ENCODE measurements around the gene RAPGEF6. TPM values are rescaled to one million over a fixed set of nuclear protein-coding genes. Genes with fewer than 3 reads are reported as not detected.

Gene RAPGEF6
- total and polyA plus RNA-seq, 2 experiments from 2014 or later, result 6.9 to 8.6 TPM

- H3K27ac ChIP-seq, result no peak overlapping the region
- no peaks in the 10 kb centered on the region for H3K27me3 ChIP-seq (replicated peaks; ENCODE audit: insufficient read depth)
- H3K9ac ChIP-seq, result no peak overlapping the region
- no peak for TF ChIP-seq EZH2 (IDR thresholded peaks at IDR 0.05; ENCODE audit: insufficient read depth, poor library complexity, severe bottlenecking)
- TF ChIP-seq EZH2phosphoT487 (IDR thresholded peaks at IDR 0.05; ENCODE audit: insufficient read depth, low read depth), result no peak
- H3K4me2 ChIP-seq (ENCODE audit: unreplicated experiment), result no peak overlapping the region
- no peaks in the 10 kb centered on the region for H3K9me3 ChIP-seq (ENCODE audit: low read depth)
- DNase-seq, result no peak
- H3K36me3 ChIP-seq (ENCODE audit: low read depth), result peaks cover 15% of the 10 kb centered on the region; the same call in 1 of the 2 replicates
- WGBS, 2 experiments (ENCODE audit: low coverage in 1 of 2, low lambda C conversion rate in 2 of 2, missing lambda C conversion rate in 2 of 2), result 98% methylated on average over 3 of the region's 3 CpGs
- H2AFZ ChIP-seq, result no peak overlapping the region
- H4K20me1 ChIP-seq (ENCODE audit: insufficient read depth), result no peaks in the 10 kb centered on the region
- H3F3A ChIP-seq (ENCODE audit: insufficient read depth), result peaks cover 13% of the 10 kb centered on the region
- H3K4me3 ChIP-seq, result no peak overlapping the region
- in situ Hi-C loops (cut with MboI), result no loop called here
- no peaks in the 10 kb centered on the region for H3K9me2 ChIP-seq (ENCODE audit: insufficient read depth)
- H3K4me1 ChIP-seq (ENCODE audit: insufficient read depth), result peaks cover 13% of the 10 kb centered on the region
- H3K79me2 ChIP-seq (ENCODE audit: insufficient read depth), result no peaks in the 10 kb centered on the region
These were observed 172.6 kb downstream of the RAPGEF6 start for GRCh38 chr5:131462454-131462853.

- H3K9me3 ChIP-seq (ENCODE audit: low read depth), result no peaks in the 10 kb centered on the region
- H3K4me3 ChIP-seq, result no peak overlapping the region
- no peak overlapping the region for H3K4me2 ChIP-seq (ENCODE audit: unreplicated experiment)
- H3K27me3 ChIP-seq (replicated peaks; ENCODE audit: insufficient read depth), result no peaks in the 10 kb centered on the region
- no peaks in the 10 kb centered on the region for H4K20me1 ChIP-seq (ENCODE audit: insufficient read depth)
- 93 to 94% methylated on average over 5 of the region's 5 CpGs for WGBS, 2 experiments (ENCODE audit: low coverage in 1 of 2, low lambda C conversion rate in 2 of 2, missing lambda C conversion rate in 2 of 2)
- in situ Hi-C loops (cut with MboI), result no loop called here
- no peak overlapping the region for H3K9ac ChIP-seq
- H3K36me3 ChIP-seq (ENCODE audit: low read depth), result peaks cover 15% of the 10 kb centered on the region; the same call in 1 of the 2 replicates
- peaks cover 12% of the 10 kb centered on the region for H3K4me1 ChIP-seq (ENCODE audit: insufficient read depth)
- H2AFZ ChIP-seq, result no peak overlapping the region
- DNase-seq, result no peak
- H3K27ac ChIP-seq, result no peak overlapping the region
- TF ChIP-seq EZH2phosphoT487 (IDR thresholded peaks at IDR 0.05; ENCODE audit: insufficient read depth, low read depth) (no peak), EZH2 (IDR thresholded peaks at IDR 0.05; ENCODE audit: insufficient read depth, poor library complexity, severe bottlenecking) (no peak)
- no peaks in the 10 kb centered on the region for H3K9me2 ChIP-seq (ENCODE audit: insufficient read depth)
- H3F3A ChIP-seq (ENCODE audit: insufficient read depth), result peaks cover 6% of the 10 kb centered on the region
- no peaks in the 10 kb centered on the region for H3K79me2 ChIP-seq (ENCODE audit: insufficient read depth)
These were observed 173.3 kb downstream of the RAPGEF6 start for GRCh38 chr5:131461742-131462141.

- Histone ChIP-seq H3F3A (ENCODE audit: insufficient read depth) (no peaks in the 10 kb centered on the region), H3K79me2 (ENCODE audit: insufficient read depth) (no peaks in the 10 kb centered on the region), H3K36me3 (ENCODE audit: low read depth) (peaks cover 16% of the 10 kb centered on the region), H3K27me3 (replicated peaks; ENCODE audit: insufficient read depth) (no peaks in the 10 kb centered on the region), H3K9me3 (ENCODE audit: low read depth) (no peaks in the 10 kb centered on the region), H3K9ac (no peak overlapping the region), H3K4me2 (ENCODE audit: unreplicated experiment) (no peak overlapping the region), H2AFZ (no peak overlapping the region), H3K27ac (no peak overlapping the region), H3K9me2 (ENCODE audit: insufficient read depth) (no peaks in the 10 kb centered on the region), H3K4me1 (ENCODE audit: insufficient read depth) (0 out of 2 replicates have a peak, but pooled peaks cover 6% of the 10 kb centered on the region), H4K20me1 (ENCODE audit: insufficient read depth) (no peaks in the 10 kb centered on the region), H3K4me3 (no peak overlapping the region)
- WGBS, 2 experiments (ENCODE audit: low coverage in 1 of 2, low lambda C conversion rate in 2 of 2, missing lambda C conversion rate in 2 of 2), result 98 to 99% methylated on average over 3 of the region's 3 CpGs
- DNase-seq, result no peak
- in situ Hi-C loops (cut with MboI), result no loop called here
- TF ChIP-seq EZH2 (IDR thresholded peaks at IDR 0.05; ENCODE audit: insufficient read depth, poor library complexity, severe bottlenecking) (no peak), EZH2phosphoT487 (IDR thresholded peaks at IDR 0.05; ENCODE audit: insufficient read depth, low read depth) (no peak)
These were observed 174.0 kb downstream of the RAPGEF6 start for GRCh38 chr5:131460867-131461572.

GRCh38 chr5:131460133-131460532, 174.9 kb downstream of the RAPGEF6 start:
- Histone ChIP-seq H3K4me2 (ENCODE audit: unreplicated experiment) (no peak overlapping the region), H3K4me3 (no peak overlapping the region), H3K79me2 (ENCODE audit: insufficient read depth) (no peaks in the 10 kb centered on the region), H3K9ac (no peak overlapping the region), H3K36me3 (ENCODE audit: low read depth) (peaks cover 23% of the 10 kb centered on the region), H3K27me3 (replicated peaks; ENCODE audit: insufficient read depth) (no peaks in the 10 kb centered on the region), H2AFZ (no peak overlapping the region), H3K4me1 (ENCODE audit: insufficient read depth) (no peaks in the 10 kb centered on the region), H3K9me2 (ENCODE audit: insufficient read depth) (no peaks in the 10 kb centered on the region), H3F3A (ENCODE audit: insufficient read depth) (no peaks in the 10 kb centered on the region), H3K27ac (no peak overlapping the region), H3K9me3 (ENCODE audit: low read depth) (no peaks in the 10 kb centered on the region), H4K20me1 (ENCODE audit: insufficient read depth) (no peaks in the 10 kb centered on the region)
- DNase-seq, result no peak
- 100% methylated on average over 1 of the region's 1 CpG for WGBS, 2 experiments (ENCODE audit: low coverage in 1 of 2, low lambda C conversion rate in 2 of 2, missing lambda C conversion rate in 2 of 2)
- no peak for TF ChIP-seq EZH2 (IDR thresholded peaks at IDR 0.05; ENCODE audit: insufficient read depth, poor library complexity, severe bottlenecking)
- TF ChIP-seq EZH2phosphoT487 (IDR thresholded peaks at IDR 0.05; ENCODE audit: insufficient read depth, low read depth), result no peak
- in situ Hi-C loops (cut with MboI), result no loop called here

Data from GM23248 (cell line).